ENCODE data around the gene KIF25.
"Not testable (repeated sequence)": the region's sequence is repeated elsewhere in the genome, so short reads cannot be mapped to it uniquely, and the experiment has no call there.

Gene KIF25

DNA sequence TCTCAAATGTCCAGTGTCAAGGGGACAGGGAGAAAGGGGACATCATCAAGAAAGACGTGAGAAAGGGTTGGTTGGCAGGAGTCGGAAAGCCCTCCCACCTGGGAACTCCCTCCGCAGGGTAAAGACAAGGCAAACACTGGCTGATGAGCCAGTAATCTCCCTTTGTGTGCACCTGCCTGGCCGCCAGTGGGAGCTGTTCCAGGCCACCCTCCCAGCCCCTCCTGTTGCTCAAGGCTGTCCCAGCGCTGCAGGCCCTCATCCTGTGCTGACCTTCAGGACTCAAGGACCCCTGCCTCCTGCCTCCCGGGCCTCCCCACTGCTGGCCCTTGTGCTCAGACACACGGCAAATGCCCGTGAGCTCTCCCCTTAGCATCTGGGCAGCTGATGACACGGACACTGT, 74.1 kb downstream of the KIF25 start:
- no peak for DNase-seq (ENCODE audit: low read depth)

DNA sequence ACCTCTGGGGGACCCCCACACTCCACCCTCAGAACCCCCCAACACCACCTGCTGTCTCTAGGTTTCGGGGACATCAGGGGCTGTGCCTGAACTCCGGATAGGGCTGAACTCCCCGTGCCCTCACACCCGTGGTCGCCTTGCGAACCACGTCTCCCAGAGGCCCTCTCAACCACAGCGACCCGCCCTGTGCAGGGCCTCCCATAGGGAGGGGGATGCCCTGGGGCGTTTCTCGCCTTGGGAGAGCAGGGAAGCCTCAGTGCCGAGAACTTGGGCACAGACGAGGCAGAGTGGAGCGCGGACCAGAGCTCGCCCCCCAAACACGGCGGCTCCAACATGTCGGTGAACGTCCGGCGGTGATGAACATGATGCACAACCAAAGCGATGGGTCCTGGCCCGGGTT, 74.8 kb downstream of the KIF25 start:
- no peak for DNase-seq (ENCODE audit: low read depth)

DNA sequence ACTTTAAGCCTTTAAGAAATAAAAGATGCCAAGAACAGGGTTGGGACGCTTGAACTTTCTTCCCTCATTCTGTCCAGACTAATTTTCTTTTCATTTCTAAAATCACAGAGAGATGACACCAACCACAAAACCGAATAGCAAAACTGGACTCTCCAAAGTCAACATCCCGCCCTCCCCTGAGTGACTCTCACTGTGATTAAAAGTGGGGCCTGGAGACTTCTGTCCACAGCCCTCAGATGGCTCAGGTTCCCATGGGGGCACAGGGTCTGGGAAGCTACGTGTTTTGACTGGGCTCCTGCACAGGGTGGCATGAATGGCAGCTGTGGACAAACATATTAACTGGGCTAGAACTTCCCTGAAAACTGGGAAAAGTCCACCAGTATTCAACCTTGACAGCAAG, 75.3 kb downstream of the KIF25 start:
- DNase-seq (ENCODE audit: low read depth): no peak

DNA sequence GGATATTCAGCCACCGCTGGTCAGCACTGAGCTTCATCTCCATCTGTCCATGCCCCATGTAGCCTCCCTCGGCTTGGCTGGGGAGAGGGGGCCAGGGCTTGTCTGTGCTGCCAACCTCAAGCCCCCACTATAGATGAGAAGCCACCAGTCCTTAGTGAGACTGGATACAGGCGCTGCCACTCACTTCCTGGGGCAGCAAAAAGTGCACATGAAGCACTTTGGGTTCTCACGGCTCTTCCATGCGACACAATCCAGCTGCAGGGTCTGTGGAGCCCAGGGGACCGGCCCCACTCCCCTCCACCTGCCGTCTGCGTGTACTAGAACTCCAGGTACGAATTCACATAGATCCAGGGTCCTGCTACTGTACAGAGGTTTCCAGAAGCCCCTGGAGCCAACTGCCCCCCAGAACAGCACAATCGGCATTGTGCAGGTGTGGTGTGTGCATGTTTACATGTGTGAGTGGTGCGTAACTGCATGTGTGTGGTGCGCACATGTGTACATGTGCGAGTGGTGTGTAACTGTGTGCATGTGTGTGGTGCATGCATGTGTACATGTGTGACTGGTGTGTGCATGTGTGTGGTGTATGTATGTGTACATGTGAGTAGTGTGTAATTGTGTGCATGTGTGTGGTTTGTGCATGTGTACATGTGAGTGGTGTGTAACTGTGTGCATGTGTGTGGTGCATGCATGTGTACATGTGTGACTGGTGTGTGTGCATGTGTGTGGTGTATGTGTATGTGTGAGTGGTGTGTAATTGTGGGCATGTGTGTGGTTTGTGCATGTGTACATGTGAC, 76.7 kb downstream of the KIF25 start:
- no peak for DNase-seq (ENCODE audit: low read depth)

DNA sequence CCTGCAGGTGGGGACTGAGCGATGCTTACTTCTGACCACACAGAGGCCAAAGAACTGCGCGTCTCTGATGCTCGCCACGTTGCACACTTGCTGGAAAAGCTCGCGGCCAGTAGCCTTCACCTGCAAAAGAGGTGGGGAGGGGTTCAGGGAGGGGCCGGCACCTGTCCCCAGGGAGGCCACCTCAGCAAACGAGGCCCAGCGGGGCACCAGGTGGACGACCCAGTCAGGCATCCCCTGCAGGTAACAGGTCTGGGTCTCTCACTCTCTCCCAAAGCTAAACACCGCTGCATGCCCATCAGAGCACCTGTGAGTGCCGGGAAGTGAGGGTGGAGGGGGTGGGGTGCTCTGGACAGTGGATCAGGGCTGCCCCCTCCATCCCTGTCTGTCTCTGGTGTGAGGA, 77.7 kb downstream of the KIF25 start:
- DNase-seq (ENCODE audit: low read depth): no peak

DNA sequence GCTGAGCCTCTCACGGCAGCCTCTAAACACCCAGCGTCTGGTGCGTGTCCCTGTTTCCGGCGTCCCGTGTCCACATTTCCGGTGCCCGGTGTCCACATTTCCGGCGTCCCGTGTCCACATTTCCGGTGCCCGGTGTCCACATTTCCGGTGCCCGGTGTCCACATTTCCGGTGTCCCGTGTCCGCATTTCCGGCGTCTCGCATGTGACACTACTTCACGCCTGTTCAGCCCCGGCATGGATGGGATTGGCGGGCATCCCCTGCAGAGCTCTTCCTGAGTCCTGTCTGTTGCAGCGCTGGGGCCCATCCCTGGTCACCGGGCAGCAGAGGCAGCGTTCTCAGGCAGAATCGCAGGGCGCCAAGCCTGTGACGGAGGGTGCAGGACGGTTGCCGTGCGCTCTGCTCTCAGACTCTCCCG, 78.3 kb downstream of the KIF25 start:
- no peak for DNase-seq (ENCODE audit: low read depth)

DNA sequence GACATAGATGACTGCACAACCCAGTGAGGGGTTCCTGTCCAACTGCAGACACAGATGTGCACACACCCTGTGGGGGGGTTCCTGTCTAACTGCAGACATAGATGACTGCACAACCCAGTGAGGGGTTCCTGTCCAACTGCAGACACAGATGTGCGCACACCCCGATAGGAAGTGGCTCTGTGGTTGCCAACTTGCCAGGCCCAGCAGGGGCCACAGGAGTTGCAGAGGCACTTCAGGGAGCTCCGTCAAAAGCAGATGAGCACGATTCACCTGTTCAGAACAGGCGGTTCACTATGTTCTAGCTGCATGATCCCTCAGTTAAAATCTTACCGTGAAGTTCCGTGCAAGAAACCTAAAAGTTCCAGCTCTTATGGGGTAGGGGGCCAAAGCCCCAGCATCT, 79.9 kb downstream of the KIF25 start:
- not testable (repeated sequence) for DNase-seq (ENCODE audit: low read depth)

DNA sequence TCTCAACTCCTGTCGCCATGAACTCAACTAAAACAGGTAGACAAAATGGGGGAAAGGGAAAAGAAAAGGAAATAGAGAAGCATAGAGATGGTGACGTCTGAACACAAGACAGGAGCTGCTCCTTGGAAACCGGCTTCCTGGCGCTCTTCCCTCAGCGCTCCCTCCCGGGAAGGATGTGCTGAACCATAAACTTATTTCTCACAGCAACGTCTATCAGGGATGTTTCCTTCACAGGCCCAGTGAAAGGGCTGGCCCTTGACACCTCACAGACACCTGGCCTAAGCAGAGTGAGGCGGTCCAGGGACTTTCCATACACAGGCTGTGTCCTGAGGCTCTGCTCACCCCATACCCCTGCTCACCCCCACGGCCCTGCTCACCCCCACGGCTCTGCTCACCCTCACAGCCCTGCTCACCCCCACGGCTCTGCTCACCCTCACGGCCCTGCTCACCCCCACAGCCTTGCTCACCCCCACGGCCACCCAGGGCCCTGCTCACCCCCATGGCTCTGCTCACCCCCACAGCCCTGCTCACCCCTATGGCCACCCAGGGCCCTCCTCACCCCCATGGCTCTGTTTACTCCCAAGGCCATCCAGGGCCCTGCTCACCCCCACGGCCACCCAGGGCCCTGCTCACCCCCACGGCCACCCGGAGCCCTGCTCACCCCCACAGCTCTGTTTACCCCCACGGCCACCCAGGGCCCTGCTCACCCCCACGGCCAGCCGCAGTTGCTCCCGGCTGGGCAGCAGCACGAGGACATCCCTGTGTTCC, 80.9 kb downstream of the KIF25 start:
- DNase-seq (ENCODE audit: low read depth): no peak

DNA sequence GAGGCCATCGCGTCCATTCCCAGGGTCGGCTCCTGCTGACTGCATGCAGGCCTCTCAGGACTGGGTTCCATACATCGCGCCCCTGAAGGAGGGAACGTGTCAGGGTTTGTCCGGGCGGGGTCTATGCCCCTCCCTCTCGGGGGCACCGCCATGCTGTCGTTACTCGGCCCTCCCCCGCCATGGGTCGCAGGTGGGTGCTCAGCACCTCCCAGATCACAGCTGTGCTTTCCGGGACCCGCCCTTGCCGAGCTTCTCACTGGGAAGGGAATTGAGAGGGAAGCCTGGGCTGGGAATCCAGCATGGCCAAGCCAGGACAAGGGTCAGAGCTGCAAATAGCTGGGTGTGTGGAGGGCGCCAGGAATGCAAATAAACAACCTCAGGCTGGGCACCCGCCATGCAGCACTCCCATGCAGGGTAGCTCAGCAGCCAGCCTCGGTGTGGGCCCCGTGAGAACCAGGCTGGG, 81.5 kb downstream of the KIF25 start, which contains the start of gene FRMD1:
TSS of gene FRMD1 (minus strand) at position 270 of the 463 bp plus-strand sequence. CDS start at position 152, 118 bp downstream.
- DNase-seq (ENCODE audit: low read depth): no peak

DNA sequence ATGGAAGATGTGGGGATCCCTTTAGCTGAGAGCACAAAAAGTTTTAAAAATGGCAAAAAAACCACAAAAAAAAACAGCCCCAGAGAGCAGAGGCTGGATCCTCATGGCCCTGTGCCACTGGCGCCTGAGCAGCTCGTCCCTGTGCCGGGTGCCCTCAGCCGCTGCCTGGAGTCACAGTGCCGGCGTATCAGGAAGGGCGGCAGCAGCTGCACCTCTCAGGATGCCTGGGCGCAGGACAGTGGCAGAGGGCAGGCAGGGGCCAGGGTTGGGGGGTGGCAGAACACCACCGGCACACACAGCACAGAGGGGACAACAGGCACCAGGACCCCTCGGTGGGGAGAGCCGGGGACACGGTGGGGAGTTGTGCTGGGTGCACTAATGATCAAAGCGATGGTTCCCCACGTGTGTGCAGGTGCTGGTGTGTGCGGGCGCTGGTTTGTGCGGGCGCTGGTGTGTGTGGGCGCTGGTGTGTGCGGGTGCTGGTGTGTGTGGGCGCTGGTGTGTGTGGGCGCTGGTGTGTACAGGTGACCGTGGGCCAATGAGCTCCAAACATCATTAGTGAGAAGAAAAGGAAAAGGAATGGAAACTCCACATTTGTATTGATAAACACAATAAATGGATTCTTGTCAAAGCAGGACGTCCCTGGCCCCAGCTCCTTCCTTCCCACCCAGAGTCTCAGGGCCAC, 83.1 kb downstream of the KIF25 start:
- DNase-seq (ENCODE audit: low read depth): no peak

DNA sequence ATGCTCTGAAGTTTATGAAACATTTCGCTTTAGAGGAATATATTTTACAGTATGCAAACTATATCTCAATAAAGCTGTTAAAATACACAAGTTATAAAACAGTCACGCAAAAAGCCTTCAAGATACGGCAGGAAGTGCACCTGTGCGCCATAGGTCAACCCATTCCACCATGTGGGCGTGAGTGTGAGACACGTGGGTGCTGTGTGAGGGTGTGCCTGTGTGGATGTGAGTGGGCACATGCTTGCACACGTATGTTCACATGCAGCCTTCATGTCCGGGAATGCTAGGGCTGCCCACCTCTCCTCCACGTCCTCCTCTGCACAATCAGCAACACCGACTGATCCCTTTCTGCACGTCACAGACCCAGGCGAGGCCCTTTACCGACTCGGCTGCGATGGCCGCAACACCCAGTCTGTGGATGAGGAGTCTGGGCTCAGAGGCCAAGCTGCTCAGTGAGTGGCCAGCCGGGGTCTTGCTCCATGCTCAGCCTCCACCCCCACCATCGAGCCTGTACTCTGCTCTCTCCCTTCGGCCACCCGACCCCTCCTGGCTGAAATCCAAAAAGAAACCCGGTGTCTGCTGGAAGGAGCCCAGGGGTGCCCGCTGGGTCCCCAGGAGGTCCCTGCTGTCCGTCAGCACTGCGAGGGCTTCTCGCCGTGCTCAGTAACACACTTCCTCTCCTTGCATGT, 84.5 kb downstream of the KIF25 start:
- DNase-seq (ENCODE audit: low read depth): no peak

DNA sequence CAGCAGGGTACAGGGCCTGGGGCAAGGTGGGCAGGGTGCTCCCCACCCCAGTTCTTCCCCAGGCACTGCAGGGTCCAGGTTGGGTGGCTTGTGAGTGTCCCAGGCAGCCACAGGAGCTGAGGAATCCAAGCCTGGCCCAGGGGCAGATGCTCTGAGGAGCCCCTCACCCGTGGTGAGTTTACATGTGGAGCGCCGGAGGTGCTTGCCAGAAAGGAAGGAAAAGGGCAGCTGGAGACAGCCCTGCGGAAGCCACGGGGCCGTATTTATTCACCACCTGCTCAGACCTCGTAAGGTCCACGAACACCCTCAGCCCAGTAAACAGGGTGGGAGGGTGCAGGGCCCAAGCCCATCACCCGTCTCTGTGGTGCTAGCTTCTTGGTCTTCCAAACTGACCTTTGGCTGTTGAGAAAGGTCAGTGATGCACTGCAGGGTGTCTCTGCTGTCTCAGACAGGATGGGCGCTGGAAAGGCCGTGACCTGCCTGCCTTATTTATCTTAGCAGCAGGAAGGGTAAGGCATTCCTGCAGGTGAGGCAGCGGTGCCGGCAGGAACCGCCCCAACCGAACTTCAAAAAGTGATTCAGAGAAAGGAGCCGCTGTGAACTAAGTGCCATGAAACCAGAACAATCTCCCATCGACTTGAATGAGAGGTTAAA, 85.5 kb downstream of the KIF25 start:
- no peak for DNase-seq (ENCODE audit: low read depth)

DNA sequence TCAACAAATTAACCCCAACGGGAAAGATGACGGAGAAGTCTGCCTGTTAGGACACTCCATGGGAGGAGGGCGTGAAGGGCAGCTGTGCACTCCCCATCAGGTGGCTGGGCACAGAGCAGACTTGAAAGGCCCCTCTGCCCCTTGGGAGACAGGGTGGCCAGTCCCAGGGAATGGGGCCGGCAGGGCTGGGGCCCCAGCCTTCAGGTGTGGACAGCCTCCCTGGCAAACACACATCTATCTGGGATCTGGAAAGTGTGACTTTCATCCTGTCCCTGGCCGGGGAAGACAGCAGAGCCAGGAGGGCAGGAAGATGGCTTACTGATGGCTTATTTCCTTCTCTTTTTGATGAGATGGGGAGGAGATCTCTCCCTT, 86.0 kb downstream of the KIF25 start:
- no peak for DNase-seq (ENCODE audit: low read depth)

DNA sequence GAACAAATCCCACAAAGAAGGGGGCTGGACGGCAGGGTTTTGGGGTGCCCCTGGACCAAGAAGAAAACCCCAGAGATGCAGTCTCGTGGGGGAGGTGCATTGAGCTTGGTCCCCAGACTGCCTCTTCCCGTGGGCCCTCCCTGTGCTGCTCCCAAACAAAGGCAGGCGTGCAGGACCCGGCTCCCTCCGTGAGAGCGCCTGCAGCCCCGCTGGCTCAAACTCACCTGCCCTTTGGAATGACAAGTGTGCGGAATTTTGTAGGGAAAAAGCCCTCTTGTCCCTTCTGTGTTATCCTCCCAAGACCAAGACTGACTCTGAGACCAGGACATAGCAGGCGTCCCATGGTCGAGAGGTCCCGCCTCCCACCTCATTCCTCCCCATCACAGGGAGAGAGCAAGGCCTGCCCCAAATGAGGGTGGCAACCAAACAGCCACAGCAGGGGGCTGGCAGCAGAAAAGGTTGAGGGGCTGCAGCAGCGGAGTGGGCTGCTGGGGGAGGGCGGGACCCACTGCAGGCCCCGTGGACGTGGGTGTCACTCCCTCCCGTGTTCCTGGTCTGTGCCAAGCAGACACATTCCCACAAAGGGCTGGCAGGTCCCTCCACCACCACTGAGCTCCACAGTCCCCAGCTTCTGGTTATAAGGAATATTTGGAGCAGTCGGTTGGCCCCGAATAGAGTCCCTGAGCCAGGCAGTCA, 87.1 kb downstream of the KIF25 start:
- no peak for DNase-seq (ENCODE audit: low read depth)

DNA sequence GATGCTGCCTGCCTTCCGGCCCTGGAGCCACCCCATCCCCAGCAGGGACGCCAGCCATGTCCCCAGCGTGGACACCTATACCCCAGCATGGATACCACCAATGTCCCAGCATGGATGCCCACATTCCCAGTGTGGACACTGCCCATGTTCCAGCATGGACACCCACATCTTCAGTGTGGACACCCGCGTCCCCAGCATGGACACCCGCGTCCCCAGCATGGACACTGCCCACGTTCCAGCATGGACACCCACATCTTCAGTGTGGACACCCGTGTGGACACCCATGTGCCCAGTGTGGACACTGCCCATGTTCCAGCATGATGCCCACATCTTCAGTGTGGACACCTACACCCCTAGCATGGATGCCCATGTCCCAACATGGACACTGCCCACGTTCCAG, 88.6 kb downstream of the KIF25 start:
- no peak for DNase-seq (ENCODE audit: low read depth)

DNA sequence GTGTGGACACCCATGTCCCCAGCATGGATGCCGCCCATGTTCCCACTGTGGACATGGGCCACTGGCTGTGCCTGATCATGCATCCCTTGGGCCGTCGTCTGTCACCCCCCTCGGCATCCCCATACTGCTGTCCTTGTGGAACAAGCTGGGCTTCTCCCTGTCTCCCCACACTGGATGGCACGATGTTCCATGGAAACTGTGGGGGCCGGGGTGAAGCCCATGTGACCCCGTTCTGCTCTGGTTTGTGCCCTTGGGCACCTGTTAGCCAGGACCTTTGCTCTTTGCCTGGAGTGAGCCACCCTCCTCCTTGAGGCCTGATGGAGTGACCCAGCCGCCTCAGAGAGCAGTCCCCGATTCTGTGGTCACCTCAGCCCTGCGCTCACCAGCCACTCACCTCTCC, 89.1 kb downstream of the KIF25 start:
- DNase-seq (ENCODE audit: low read depth): no peak

DNA sequence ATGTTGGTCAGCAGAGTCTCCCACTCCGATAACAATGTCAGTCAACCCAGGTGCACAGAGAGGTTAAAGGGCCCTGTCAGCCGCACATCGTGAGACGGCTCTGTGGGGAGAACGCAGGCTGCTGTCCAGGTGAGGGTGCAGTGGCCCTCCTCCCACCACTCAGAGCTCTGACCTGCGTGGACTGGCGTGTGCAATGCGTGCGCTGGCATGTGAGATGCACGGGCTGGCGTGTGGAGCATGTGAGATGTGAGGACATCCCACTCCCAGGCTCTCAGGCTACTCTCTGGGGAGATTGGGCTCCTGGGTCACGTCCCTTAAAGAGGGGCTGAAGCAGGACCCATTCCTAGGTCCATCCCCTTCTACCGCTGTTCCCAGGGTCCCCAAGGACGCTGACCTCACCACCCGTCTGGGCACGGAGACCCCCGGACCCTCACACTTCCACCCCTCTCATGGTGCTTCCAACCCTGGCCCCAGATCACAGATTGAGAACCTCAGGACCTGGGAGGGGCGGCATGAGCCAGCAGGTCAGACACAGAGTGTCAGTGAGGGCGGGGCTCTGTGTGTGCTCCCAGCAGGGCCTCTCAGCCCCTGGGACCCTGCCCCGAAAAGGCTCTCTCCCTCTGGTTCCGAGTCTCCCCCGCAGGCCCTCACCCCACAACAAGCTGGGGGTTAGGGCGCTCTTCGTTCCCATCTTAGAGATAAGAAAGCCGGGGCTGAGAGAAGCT, 90.1 kb downstream of the KIF25 start:
- DNase-seq (ENCODE audit: low read depth): no peak

DNA sequence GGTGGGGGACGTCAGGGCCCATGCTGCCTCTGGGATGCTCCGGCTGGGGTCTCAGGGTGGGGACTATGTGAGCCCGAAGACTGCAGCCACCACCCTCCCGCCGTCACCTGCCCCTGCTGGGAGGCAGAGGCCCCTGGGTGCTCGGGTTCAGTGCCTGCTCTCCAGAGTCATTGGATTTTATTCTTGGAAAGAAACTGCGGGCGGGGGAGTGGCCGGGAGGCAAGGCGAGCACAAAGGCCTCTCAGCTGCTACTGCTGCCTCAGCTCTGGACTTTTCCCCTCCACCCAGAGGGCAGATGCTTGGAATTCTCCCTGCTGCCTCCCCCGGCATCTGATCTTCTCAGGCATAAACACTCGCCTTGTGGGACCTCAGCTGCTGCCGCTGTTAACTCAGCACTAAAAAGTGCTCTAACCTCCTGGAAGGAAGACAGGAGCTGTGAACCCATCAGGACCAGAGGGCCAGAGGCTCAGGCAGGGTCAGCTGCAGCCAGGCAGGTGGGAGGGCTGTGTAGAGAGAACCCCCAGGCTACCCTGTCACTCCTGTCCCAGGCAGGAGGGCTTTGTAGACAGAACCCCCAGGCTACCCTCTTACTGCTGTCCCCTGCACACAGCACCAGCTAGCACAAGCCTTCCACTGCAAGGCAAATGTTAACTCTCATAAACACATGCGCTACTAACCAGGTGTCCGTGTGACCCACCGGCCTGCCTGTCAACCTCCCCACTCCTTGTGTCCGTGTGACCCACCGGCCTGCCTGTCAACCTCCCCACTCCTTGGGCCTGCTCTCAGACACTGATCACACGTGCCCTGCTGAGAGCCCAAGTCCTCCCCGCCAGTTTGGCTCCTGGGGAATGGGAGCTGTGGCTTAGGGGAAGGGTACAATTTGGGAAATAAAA, 90.9 kb downstream of the KIF25 start:
- DNase-seq (ENCODE audit: low read depth): no peak

Measured in ELR (cell line).